WTC11 (cell line): ENCODE results near the gene PRPF40A. TPM values are rescaled to one million over a fixed set of nuclear protein-coding genes. Genes with fewer than 3 reads are reported as not detected.

Experiments used
- ATAC-seq: fragments of 200-7000 bp; cut with Tn5 transposase; 2 replicates; pipeline ENCODE4 v1.10.0; 2021; ENCODE audit warnings: mild to moderate bottlenecking, moderate library complexity
- CTCF ChIA-PET: fragments of 300-600 bp; sonication (Branson Sonifier 250); formaldehyde crosslinking; loops from one replicate; lab custom pipeline; 2021; ENCODE audit warnings: antibody characterized with exemption; lab: Charles Lee
- POLR2A ChIA-PET: fragments of 350-600 bp; sonication (Branson Sonifier 250); formaldehyde crosslinking; loops from one replicate; lab custom pipeline; 2021; ENCODE audit warnings: antibody characterized with exemption; lab: Charles Lee
- DNase-seq: peaks from one replicate; pipeline ENCODE4 v3.0.0; 2021; ENCODE audit warnings: low spot score
- H3K27ac Mint-ChIP-seq: 2 replicates; pipeline ENCODE4 v1.8.0; 2021; ENCODE audit warnings: mixed read lengths
- H3K27me3 Mint-ChIP-seq: 2 replicates; pipeline ENCODE4 v1.8.0; 2021; ENCODE audit warnings: low read depth, mild to moderate bottlenecking, moderate library complexity, mixed read lengths
- H3K36me3 Mint-ChIP-seq: 2 replicates; pipeline ENCODE4 v1.8.0; 2021; ENCODE audit warnings: mixed read lengths
- H3K4me1 Mint-ChIP-seq: 2 replicates; pipeline ENCODE4 v1.8.0; 2022; ENCODE audit warnings: mixed read lengths
- H3K4me3 Mint-ChIP-seq: 2 replicates; pipeline ENCODE4 v1.8.0; 2021; ENCODE audit warnings: mild to moderate bottlenecking, moderate library complexity, mixed read lengths
- H3K9me3 Mint-ChIP-seq: 2 replicates; pipeline ENCODE4 v1.8.0; 2021; ENCODE audit warnings: mixed read lengths
- EMX1 ChIP-seq: fragments of 250-450 bp; sonication (Bioruptor Pico); IDR thresholded peaks from 2 replicates; pipeline ENCODE4 v1.8.0; 2021; ENCODE audit warnings: mild to moderate bottlenecking
- ESRRA ChIP-seq: sonication (generic); formaldehyde crosslinking; IDR thresholded peaks from 2 replicates; pipeline ENCODE4 v1.8.1; 2022; ENCODE audit warnings: mild to moderate bottlenecking, missing genetic modification reagents, borderline replicate concordance
- FOXK1 ChIP-seq: sonication (generic); formaldehyde crosslinking; IDR thresholded peaks from 2 replicates; pipeline ENCODE4 v1.8.0; 2022; ENCODE audit warnings: mild to moderate bottlenecking, moderate library complexity, missing genetic modification reagents
- FOXP1 ChIP-seq: sonication (generic); formaldehyde crosslinking; IDR thresholded peaks from 2 replicates; pipeline ENCODE4 v1.8.0; 2022; ENCODE audit warnings: missing genetic modification reagents, mild to moderate bottlenecking, moderate library complexity, borderline replicate concordance
- GRHL2 ChIP-seq: fragments of 250-450 bp; sonication (Bioruptor Pico); IDR thresholded peaks from 2 replicates; pipeline ENCODE4 v1.8.0; 2022; ENCODE audit warnings: mild to moderate bottlenecking, moderate library complexity; ENCODE audit not compliant: insufficient replicate concordance, severe bottlenecking
- GTF2I ChIP-seq: fragments of 250-450 bp; sonication (Bioruptor Pico); conservative IDR thresholded peaks from 2 replicates; pipeline ENCODE4 v1.4.0; 2021; ENCODE audit warnings: mild to moderate bottlenecking
- JUN ChIP-seq: sonication (generic); formaldehyde crosslinking; IDR thresholded peaks from 2 replicates; pipeline ENCODE4 v1.8.0; 2023; ENCODE audit warnings: mild to moderate bottlenecking, missing genetic modification reagents
- MXD4 ChIP-seq: fragments of 250-450 bp; sonication (Bioruptor Pico); IDR thresholded peaks from 2 replicates; pipeline ENCODE4 v1.8.0; 2021; ENCODE audit warnings: mild to moderate bottlenecking, moderate library complexity, borderline replicate concordance
- NFATC4 ChIP-seq: fragments of 250-450 bp; sonication (Bioruptor Pico); IDR thresholded peaks from 2 replicates; pipeline ENCODE4 v1.9.0; 2021; ENCODE audit warnings: mild to moderate bottlenecking
- NFYB ChIP-seq: sonication (generic); formaldehyde crosslinking; conservative IDR thresholded peaks from 2 replicates; pipeline ENCODE4 v1.8.0; 2022; ENCODE audit warnings: low read depth, missing genetic modification reagents
- PRDM15 ChIP-seq: sonication (generic); formaldehyde crosslinking; IDR thresholded peaks from 2 replicates; pipeline ENCODE4 v1.8.0; 2022; ENCODE audit warnings: missing genetic modification reagents
- RELA ChIP-seq: sonication (generic); formaldehyde crosslinking; IDR thresholded peaks from 2 replicates; pipeline ENCODE4 v1.8.1; 2022; ENCODE audit warnings: missing genetic modification reagents, mild to moderate bottlenecking, borderline replicate concordance
- RORB ChIP-seq: fragments of 250-450 bp; sonication (Bioruptor Pico); IDR thresholded peaks from 2 replicates; pipeline ENCODE4 v1.9.0; 2021; ENCODE audit warnings: mild to moderate bottlenecking
- SMAD4 ChIP-seq: sonication (generic); formaldehyde crosslinking; IDR thresholded peaks from 2 replicates; pipeline ENCODE4 v1.8.0; 2022; ENCODE audit warnings: mild to moderate bottlenecking, missing genetic modification reagents
- ZNF263 ChIP-seq: sonication (generic); formaldehyde crosslinking; IDR thresholded peaks from 2 replicates; pipeline ENCODE4 v1.8.1; 2022; ENCODE audit warnings: low read depth, mild to moderate bottlenecking, moderate library complexity, missing genetic modification reagents
- total RNA-seq: library from RNA; stranded (reverse); gene quantifications from 3 replicates; pipeline ENCODE4 v1.2.3, GENCODE V29; 2021
- TF ChIP-seq, protein P1 (sequence below): fragments of 250-450 bp; sonication (Bioruptor Pico); IDR thresholded peaks from 2 replicates; pipeline ENCODE4 v1.9.0; 2021; ENCODE audit warnings: mild to moderate bottlenecking
- TF ChIP-seq, protein P2 (sequence below): fragments of 250-450 bp; sonication (Bioruptor Pico); IDR thresholded peaks from 2 replicates; pipeline ENCODE4 v1.9.0; 2021; ENCODE audit warnings: moderate library complexity, mild to moderate bottlenecking, inconsistent platforms, borderline replicate concordance
- TF ChIP-seq, protein P3 (sequence below): fragments of 250-450 bp; sonication (Bioruptor Pico); IDR thresholded peaks from 2 replicates; pipeline ENCODE4 v2.1.2; 2022; ENCODE audit warnings: mild to moderate bottlenecking, moderate library complexity
- TF ChIP-seq, protein P4 (sequence below): fragments of 250-450 bp; sonication (Bioruptor Pico); IDR thresholded peaks from 2 replicates; pipeline ENCODE4 v1.8.0; 2021; ENCODE audit warnings: mild to moderate bottlenecking

PRPF40A gene
- total RNA-seq, 1 experiment from 2014 or later: 189 TPM

DNA sequence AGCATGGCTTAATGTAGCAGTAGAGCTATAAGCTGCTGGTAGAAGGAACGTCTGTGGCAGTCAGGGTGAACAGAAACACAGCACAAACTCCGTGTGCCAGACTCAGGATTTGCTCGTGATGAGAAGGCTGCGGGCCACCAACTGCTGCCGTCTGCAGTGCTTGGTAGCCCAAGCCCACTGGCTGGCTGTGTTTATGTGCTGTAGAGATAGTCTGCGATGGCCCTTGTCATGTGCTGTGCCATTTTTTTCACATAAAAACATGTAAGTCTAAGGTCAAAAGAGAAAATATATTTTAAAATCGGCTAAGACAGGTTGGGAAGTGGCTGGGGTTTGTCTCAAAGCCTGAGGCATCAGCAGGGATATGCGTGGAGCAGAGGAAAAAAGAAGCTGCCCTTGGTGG lies 78.7 kb downstream of the PRPF40A start (continued):
- TF ChIP-seq, protein P1, sequence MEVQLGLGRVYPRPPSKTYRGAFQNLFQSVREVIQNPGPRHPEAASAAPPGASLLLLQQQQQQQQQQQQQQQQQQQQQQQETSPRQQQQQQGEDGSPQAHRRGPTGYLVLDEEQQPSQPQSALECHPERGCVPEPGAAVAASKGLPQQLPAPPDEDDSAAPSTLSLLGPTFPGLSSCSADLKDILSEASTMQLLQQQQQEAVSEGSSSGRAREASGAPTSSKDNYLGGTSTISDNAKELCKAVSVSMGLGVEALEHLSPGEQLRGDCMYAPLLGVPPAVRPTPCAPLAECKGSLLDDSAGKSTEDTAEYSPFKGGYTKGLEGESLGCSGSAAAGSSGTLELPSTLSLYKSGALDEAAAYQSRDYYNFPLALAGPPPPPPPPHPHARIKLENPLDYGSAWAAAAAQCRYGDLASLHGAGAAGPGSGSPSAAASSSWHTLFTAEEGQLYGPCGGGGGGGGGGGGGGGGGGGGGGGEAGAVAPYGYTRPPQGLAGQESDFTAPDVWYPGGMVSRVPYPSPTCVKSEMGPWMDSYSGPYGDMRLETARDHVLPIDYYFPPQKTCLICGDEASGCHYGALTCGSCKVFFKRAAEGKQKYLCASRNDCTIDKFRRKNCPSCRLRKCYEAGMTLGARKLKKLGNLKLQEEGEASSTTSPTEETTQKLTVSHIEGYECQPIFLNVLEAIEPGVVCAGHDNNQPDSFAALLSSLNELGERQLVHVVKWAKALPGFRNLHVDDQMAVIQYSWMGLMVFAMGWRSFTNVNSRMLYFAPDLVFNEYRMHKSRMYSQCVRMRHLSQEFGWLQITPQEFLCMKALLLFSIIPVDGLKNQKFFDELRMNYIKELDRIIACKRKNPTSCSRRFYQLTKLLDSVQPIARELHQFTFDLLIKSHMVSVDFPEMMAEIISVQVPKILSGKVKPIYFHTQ (CRISPR knock-in tag): no peak
- no peak for TF ChIP-seq NFATC4 (CRISPR knock-in tag)
- no peak for TF ChIP-seq ZNF263 (CRISPR knock-in tag)
- TF ChIP-seq RELA: no peak
- TF ChIP-seq GRHL2 (CRISPR knock-in tag): no peak
- no peak for TF ChIP-seq GTF2I
- no peak for TF ChIP-seq JUN (CRISPR knock-in tag)
- TF ChIP-seq MXD4 (CRISPR knock-in tag): no peak
- TF ChIP-seq FOXK1: no peak

DNA sequence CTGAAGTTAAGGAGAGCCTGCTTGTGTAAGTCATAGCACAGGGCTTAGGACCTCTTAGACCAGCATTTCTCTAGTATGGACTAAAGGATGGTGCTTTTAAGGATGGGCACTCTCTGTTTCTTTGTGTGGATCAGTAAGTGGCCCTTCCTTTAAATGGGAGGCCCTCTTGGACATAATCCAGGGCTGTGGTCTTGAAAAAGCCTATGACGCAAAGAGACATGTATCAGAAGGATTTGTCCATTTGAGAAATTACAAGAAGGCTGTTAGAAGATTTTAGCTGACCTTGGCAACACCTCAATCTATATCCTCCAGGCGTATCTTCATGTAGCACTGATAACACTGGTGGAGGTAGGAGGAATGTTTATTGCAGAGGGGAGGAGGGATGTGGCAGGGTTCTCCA lies 79.2 kb downstream of the PRPF40A start:
- ChIA-PET CTCF (interaction anchor here (0.6 to 1.2 kb wide), 2 partner anchors 452 to 462 kb away, joined by 3 to 6 read pairs; no protein-coding TSS in a partner anchor), POLR2A (no interaction called here)
- no peak for TF ChIP-seq JUN (CRISPR knock-in tag)
- TF ChIP-seq EMX1 (CRISPR knock-in tag): no peak
- TF ChIP-seq FOXK1: no peak
- no peak for TF ChIP-seq PRDM15 (CRISPR knock-in tag)
- TF ChIP-seq, protein P2, sequence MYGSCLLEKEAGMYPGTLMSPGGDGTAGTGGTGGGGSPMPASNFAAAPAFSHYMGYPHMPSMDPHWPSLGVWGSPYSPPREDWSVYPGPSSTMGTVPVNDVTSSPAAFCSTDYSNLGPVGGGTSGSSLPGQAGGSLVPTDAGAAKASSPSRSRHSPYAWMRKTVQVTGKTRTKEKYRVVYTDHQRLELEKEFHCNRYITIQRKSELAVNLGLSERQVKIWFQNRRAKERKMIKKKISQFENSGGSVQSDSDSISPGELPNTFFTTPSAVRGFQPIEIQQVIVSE (CRISPR knock-in tag): no peak
- TF ChIP-seq, protein P3, sequence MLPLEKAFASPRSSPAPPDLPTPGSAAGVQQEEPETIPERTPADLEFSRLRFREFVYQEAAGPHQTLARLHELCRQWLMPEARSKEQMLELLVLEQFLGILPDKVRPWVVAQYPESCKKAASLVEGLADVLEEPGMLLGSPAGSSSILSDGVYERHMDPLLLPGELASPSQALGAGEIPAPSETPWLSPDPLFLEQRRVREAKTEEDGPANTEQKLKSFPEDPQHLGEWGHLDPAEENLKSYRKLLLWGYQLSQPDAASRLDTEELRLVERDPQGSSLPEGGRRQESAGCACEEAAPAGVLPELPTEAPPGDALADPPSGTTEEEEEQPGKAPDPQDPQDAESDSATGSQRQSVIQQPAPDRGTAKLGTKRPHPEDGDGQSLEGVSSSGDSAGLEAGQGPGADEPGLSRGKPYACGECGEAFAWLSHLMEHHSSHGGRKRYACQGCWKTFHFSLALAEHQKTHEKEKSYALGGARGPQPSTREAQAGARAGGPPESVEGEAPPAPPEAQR (CRISPR knock-in tag): no peak
- Mint-ChIP-seq H3K27me3 (no peaks in the 10 kb centered on the region), H3K27ac (no peak overlapping the region), H3K4me3 (no peak overlapping the region), H3K9me3 (no peaks in the 10 kb centered on the region), H3K4me1 (no peaks in the 10 kb centered on the region), H3K36me3 (peaks cover 38% of the 10 kb centered on the region)
- no peak for DNase-seq
- no peak for ATAC-seq

DNA sequence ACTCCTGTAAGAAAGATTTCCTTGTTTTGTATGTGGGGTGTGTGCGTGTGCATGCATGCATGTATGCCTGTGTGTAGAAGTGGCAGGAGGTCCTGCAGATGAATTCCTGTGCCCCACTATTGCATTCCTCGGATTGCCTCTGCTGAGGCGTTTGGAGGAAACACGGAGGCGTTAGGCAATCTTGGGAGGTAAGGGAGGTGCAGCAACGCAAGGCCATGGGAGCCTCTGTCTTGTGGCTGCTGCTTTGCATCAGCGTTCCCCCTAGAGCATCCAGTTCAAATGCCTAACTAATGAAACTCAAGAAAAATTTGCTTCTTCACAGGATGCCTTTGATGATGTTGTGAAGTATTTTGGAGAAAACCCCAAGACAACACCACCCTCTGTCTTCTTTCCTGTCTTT lies 80.0 kb downstream of the PRPF40A start:
- CTCF ChIA-PET: interaction anchor here (1.2 kb wide), 1 partner anchor 461 kb away, joined by 6 read pairs; no protein-coding TSS in a partner anchor
- H3K27me3 Mint-ChIP-seq: no peaks in the 10 kb centered on the region
- no peak for DNase-seq
- TF ChIP-seq, protein P4, sequence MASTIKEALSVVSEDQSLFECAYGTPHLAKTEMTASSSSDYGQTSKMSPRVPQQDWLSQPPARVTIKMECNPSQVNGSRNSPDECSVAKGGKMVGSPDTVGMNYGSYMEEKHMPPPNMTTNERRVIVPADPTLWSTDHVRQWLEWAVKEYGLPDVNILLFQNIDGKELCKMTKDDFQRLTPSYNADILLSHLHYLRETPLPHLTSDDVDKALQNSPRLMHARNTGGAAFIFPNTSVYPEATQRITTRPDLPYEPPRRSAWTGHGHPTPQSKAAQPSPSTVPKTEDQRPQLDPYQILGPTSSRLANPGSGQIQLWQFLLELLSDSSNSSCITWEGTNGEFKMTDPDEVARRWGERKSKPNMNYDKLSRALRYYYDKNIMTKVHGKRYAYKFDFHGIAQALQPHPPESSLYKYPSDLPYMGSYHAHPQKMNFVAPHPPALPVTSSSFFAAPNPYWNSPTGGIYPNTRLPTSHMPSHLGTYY (CRISPR knock-in tag): no peak
- TF ChIP-seq RORB (CRISPR knock-in tag) (no peak), FOXP1 (CRISPR knock-in tag) (no peak), NFYB (CRISPR knock-in tag) (no peak), SMAD4 (CRISPR knock-in tag) (no peak), MXD4 (CRISPR knock-in tag) (no peak), ESRRA (CRISPR knock-in tag) (no peak)
- TF ChIP-seq, protein P3 (CRISPR knock-in tag): no peak
- TF ChIP-seq, protein P2 (CRISPR knock-in tag): no peak

More for the DNA sequence above, 80.0 kb downstream of the PRPF40A start:
- POLR2A ChIA-PET: no interaction called here
- no peak overlapping the region for H3K4me3 Mint-ChIP-seq
- H3K36me3 Mint-ChIP-seq: peaks cover 43% of the 10 kb centered on the region
- H3K4me1 Mint-ChIP-seq: no peaks in the 10 kb centered on the region
- H3K9me3 Mint-ChIP-seq: no peaks in the 10 kb centered on the region
- H3K27ac Mint-ChIP-seq: no peak overlapping the region
- ATAC-seq: no peak
